Measurements from ENCODE around the gene OR2A12. TPM values are rescaled to one million over a fixed set of nuclear protein-coding genes. Genes with fewer than 3 reads are reported as not detected.

Gene OR2A12
- polyA plus RNA-seq, 2 of the 4 experiments (the other 2 are of a cell fraction) = not detected

DNA sequence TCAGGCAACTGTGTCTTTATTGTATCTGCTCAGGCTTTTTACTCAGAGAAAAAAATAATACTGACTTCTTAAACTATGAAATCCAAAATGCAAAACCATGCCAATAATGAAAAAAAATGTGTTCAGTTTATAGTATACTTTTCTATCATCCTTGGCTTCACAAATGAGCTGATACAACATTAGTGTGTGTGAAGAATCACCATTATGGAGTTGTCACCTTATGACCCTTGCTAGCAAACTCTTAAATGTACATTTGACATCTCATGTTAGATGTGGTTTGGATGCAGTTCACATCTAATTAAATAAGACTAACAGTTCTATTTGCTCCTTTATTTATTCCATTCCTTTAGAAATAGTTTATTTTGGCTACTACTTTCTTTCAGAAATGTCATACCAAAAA lies 19.1 kb downstream of the OR2A12 start:
- POLR2A ChIA-PET = no interaction called here
- no peak for TF ChIP-seq RNF2 (IDR thresholded peaks at IDR 0.05; ENCODE audit: borderline replicate concordance, low read depth)
- no peak for TF ChIP-seq ZFP36 (IDR thresholded peaks at IDR 0.05; ENCODE audit: borderline replicate concordance, partially characterized antibody)
- TF ChIP-seq, protein P1, sequence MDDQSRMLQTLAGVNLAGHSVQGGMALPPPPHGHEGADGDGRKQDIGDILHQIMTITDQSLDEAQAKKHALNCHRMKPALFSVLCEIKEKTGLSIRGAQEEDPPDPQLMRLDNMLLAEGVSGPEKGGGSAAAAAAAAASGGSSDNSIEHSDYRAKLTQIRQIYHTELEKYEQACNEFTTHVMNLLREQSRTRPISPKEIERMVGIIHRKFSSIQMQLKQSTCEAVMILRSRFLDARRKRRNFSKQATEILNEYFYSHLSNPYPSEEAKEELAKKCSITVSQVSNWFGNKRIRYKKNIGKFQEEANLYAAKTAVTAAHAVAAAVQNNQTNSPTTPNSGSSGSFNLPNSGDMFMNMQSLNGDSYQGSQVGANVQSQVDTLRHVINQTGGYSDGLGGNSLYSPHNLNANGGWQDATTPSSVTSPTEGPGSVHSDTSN (IDR thresholded peaks at IDR 0.05) = no peak
- TF ChIP-seq HDAC2 (IDR thresholded peaks at IDR 0.05) = no peak
- no peak for TF ChIP-seq GATA3 (IDR thresholded peaks at IDR 0.05; ENCODE audit: borderline replicate concordance)
- no peak for TF ChIP-seq ZC3H11A (IDR thresholded peaks at IDR 0.05)
- TF ChIP-seq MYC (IDR thresholded peaks at IDR 0.05; ENCODE audit: borderline replicate concordance, low read length) = no peak
- no peak for TF ChIP-seq RCOR1 (IDR thresholded peaks at IDR 0.05; ENCODE audit: low read depth, low read length)
- TF ChIP-seq, protein P2, sequence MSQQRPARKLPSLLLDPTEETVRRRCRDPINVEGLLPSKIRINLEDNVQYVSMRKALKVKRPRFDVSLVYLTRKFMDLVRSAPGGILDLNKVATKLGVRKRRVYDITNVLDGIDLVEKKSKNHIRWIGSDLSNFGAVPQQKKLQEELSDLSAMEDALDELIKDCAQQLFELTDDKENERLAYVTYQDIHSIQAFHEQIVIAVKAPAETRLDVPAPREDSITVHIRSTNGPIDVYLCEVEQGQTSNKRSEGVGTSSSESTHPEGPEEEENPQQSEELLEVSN (IDR thresholded peaks at IDR 0.05; ENCODE audit: borderline replicate concordance, low read depth) = no peak
- TF ChIP-seq, protein P3, sequence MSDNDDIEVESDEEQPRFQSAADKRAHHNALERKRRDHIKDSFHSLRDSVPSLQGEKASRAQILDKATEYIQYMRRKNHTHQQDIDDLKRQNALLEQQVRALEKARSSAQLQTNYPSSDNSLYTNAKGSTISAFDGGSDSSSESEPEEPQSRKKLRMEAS (IDR thresholded peaks at IDR 0.05) = no peak
- TF ChIP-seq BHLHE40 (IDR thresholded peaks at IDR 0.05; ENCODE audit: low read depth, low read length) = no peak
- TF ChIP-seq HOXB5 (CRISPR knock-in tag; IDR thresholded peaks at IDR 0.05) = no peak
- TF ChIP-seq, protein P4, sequence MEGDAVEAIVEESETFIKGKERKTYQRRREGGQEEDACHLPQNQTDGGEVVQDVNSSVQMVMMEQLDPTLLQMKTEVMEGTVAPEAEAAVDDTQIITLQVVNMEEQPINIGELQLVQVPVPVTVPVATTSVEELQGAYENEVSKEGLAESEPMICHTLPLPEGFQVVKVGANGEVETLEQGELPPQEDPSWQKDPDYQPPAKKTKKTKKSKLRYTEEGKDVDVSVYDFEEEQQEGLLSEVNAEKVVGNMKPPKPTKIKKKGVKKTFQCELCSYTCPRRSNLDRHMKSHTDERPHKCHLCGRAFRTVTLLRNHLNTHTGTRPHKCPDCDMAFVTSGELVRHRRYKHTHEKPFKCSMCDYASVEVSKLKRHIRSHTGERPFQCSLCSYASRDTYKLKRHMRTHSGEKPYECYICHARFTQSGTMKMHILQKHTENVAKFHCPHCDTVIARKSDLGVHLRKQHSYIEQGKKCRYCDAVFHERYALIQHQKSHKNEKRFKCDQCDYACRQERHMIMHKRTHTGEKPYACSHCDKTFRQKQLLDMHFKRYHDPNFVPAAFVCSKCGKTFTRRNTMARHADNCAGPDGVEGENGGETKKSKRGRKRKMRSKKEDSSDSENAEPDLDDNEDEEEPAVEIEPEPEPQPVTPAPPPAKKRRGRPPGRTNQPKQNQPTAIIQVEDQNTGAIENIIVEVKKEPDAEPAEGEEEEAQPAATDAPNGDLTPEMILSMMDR (IDR thresholded peaks at IDR 0.05) = no peak
- TF ChIP-seq TFCP2L1 (CRISPR knock-in tag; IDR thresholded peaks at IDR 0.05) = no peak
- TF ChIP-seq ZSCAN20 (CRISPR knock-in tag; IDR thresholded peaks at IDR 0.05) = no peak
- TF ChIP-seq CHD4 (IDR thresholded peaks at IDR 0.05; ENCODE audit: borderline replicate concordance) = no peak
- TF ChIP-seq NFE2L2 (conservative IDR thresholded peaks at IDR 0.05; ENCODE audit: low read length) = no peak
- Histone ChIP-seq H3K4me2 (no peak overlapping the region), H3K4me1 (no peaks in the 10 kb centered on the region), H3K9me3 (no peaks in the 10 kb centered on the region), H3K4me3 (no peak overlapping the region), H3K27ac (no peak overlapping the region)
- DNase-seq (ENCODE audit: low read depth in 1 of 2, low spot score in 1 of 2) (no peak), FAIRE-seq (no peak), ATAC-seq (no peak)
- CTCF ChIA-PET = interaction anchor here (1.1 kb wide), 1 partner anchor 23 kb away, joined by 5 read pairs; no protein-coding TSS in a partner anchor

DNA sequence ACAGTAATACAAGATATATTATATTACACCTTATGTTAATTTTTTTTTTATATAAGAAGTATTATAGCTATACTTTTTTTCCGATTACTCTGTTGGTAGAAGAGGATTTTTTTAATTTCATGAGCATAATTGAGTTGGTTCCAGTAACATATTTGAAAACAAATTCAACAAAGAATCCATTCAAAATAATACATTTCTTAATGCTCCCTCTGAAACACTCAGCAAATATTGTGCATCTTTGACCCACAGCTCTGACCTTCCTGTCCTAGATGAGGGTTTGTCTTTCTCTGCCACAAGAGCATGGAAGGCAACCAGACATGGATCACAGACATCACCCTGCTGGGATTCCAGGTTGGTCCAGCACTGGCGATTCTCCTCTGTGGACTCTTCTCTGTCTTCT lies 23.2 kb downstream of the OR2A12 start, which contains the start of gene OR2A2:
OR2A2 (plus strand) TSS at position 301 of the 400 bp plus-strand sequence; CDS start at position 301, 0 bp downstream.
- DNase-seq (ENCODE audit: low read depth in 1 of 2, low spot score in 1 of 2) (no peak), ATAC-seq (no peak), FAIRE-seq (no peak)
- H3K27ac ChIP-seq = no peak within 1 kb of the TSS
- H3K9me3 ChIP-seq = no peaks in the 10 kb centered on the region
- ChIA-PET POLR2A (no interaction called here), CTCF (no interaction called here)
- H3K4me3 ChIP-seq = no peak within 1 kb of the TSS
- H3K4me1 ChIP-seq = no peaks in the 10 kb centered on the region
- WGBS (ENCODE audit: missing lambda C conversion rate) = 26% methylated on average over 2 of the region's 2 CpGs
- H3K4me2 ChIP-seq = no peak within 1 kb of the TSS
- TF ChIP-seq ZSCAN20 (CRISPR knock-in tag; IDR thresholded peaks at IDR 0.05) = no peak
- TF ChIP-seq MAFK (IDR thresholded peaks at IDR 0.05; ENCODE audit: partially characterized antibody) = no peak
- TF ChIP-seq TFCP2L1 (CRISPR knock-in tag; IDR thresholded peaks at IDR 0.05) = no peak
- TF ChIP-seq HDAC2 (IDR thresholded peaks at IDR 0.05) = no peak
- no peak for TF ChIP-seq RARB (CRISPR knock-in tag; IDR thresholded peaks at IDR 0.05)
- TF ChIP-seq, protein P5, sequence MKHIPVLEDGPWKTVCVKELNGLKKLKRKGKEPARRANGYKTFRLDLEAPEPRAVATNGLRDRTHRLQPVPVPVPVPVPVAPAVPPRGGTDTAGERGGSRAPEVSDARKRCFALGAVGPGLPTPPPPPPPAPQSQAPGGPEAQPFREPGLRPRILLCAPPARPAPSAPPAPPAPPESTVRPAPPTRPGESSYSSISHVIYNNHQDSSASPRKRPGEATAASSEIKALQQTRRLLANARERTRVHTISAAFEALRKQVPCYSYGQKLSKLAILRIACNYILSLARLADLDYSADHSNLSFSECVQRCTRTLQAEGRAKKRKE (CRISPR knock-in tag; IDR thresholded peaks at IDR 0.05; ENCODE audit: low read depth) = no peak
- TF ChIP-seq, protein P6, sequence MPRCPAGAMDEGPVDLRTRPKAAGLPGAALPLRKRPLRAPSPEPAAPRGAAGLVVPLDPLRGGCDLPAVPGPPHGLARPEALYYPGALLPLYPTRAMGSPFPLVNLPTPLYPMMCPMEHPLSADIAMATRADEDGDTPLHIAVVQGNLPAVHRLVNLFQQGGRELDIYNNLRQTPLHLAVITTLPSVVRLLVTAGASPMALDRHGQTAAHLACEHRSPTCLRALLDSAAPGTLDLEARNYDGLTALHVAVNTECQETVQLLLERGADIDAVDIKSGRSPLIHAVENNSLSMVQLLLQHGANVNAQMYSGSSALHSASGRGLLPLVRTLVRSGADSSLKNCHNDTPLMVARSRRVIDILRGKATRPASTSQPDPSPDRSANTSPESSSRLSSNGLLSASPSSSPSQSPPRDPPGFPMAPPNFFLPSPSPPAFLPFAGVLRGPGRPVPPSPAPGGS (IDR thresholded peaks at IDR 0.05) = no peak
- no peak for TF ChIP-seq ZFP36 (IDR thresholded peaks at IDR 0.05; ENCODE audit: borderline replicate concordance, partially characterized antibody)
- TF ChIP-seq NPAS2 (CRISPR knock-in tag; IDR thresholded peaks at IDR 0.05; ENCODE audit: borderline replicate concordance) = no peak
- no peak for TF ChIP-seq FOSB (CRISPR knock-in tag; IDR thresholded peaks at IDR 0.05)
- no peak for TF ChIP-seq EHMT2 (IDR thresholded peaks at IDR 0.05; ENCODE audit: low read depth)

Measured in A549 (cell line).